ENCODE measurements around the gene PODXL. TPM values are rescaled to one million over a fixed set of nuclear protein-coding genes. Genes with fewer than 3 reads are reported as not detected.
A peak's percentile ranks its signal among the peaks of the same experiment; 100 is the strongest.

The PODXL gene
- total and polyA plus RNA-seq, 11 donors = 30.9 to 230 (median 71.8) TPM

DNA sequence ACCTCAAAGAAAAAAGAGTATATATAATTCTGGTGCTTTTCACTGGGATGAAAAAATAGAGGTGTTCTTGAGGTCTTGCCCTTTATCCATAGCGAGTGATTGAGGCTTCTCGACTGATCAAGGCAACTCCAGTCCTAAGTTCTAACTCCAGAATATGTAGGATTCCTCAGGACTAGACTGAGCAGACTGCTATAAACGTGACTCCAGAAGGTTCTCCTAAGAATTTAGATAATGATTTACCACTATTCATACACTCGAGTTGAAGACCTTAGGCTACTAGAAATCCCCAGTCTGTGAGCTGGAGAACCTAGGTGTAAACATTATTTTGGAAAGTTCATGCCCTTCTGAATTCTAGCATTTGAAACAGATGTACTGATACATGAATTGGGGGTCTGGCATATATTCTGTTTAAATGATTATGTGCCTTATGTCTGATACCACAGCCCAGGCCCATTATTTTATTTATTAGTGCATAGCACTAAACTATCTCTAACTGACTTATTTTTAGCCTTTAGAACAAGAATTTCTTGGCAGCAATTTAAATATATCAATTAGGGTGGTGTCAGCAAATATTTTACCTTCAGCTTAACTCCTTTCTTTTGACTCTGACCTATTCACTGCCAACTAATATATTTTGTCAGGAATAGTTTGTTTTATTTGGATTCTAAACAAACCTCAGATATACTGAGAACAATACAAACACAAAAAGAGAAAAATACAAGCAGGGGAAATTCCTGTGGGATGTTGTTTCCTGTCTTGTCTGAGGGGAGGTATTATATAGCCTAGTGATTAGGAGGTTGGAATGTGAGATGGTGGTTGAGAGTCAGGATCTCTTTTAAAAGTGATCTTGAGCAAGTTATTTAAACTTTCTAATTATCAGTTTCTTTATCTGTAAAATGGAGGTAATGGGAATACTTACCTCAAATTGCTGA lies 75.8 kb downstream of the PODXL start:
- ATAC-seq = peak in 1 of 4 donors; percentile 26
- intact Hi-C loops (cut with DNase I) = no loop called here
- DNase-seq = no peak
- WGBS, 4 donors = 65 to 69% (median 68%) methylated on average over 4 of the region's 4 CpGs
- peaks cover 3 to 20% (median 13%) of the 10 kb centered on the region in 12 donors for H3K4me1 ChIP-seq
- H3K4me3 ChIP-seq = no peak overlapping the region
- H3K9me3 ChIP-seq = no peaks in the 10 kb centered on the region
- H3K27ac ChIP-seq = no peak overlapping the region
- no peak for TF ChIP-seq CTCF (IDR thresholded peaks at IDR 0.05)
- no peak for TF ChIP-seq POLR2A (IDR thresholded peaks at IDR 0.05)
- H3K27me3 ChIP-seq = no peaks in the 10 kb centered on the region
- H3K36me3 ChIP-seq = peaks cover 0 to 40% (median 16%) of the 10 kb centered on the region in 9 donors

DNA sequence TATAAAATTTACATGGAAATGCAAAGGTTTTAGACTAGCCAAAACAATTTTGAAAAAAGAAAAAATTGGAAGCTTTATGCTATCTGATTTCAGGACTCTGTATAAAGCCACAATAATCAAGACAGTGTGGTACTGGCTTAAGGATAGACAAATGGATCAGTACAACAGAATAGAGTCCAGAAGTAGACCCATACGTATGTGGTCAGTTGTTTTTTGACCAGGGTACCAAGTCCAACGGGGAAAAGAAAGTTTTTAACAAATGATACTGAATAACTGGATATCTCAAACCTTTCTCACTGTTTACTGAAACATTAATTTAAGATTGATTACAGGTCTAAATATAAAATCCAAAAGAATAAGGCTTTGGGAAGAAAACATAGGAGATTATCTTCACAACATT lies 79.7 kb downstream of the PODXL start:
- H3K36me3 ChIP-seq = peaks cover 0 to 51% (median 29%) of the 10 kb centered on the region in 9 donors

DNA sequence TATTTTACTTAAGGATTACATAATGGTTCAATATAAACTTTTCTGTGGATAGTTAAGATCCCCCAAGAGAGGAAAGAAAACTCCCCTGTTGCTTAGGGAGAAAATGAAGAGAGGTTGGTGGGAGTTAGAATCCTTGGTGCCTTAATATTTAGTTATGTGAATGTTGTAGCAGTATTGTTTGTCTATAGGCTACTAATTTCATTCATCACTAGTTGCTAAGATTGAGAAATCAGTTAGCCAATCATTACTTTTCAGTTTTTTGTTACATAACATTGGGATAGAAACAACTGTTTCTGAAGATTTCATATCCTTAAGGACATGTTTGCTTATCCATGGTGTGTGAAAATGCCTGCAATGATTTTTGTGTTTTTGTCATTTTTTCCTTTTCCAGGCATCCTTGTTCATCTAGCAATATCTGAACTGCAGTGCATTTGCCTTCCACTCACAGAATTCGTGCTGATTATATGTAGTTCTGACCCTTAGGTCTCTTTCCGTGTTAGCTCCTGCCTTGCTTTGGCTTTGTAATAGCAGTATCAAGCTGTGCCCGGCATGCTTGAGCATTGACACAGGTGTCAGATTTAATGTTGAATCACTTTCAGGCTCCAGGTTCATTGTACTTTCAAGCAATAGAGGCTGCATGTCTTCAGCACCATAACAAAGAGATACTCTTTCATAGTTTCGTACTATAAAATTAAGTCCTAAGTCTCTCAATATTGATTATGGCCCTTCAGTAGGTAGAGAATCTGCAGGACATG lies 85.0 kb downstream of the PODXL start:
- peaks cover 0 to 82% (median 66%) of the 10 kb centered on the region in 9 donors for H3K36me3 ChIP-seq
- 82 to 92% (median 86%) methylated on average over 4 of the region's 4 CpGs for WGBS, 4 donors
- H3K27ac ChIP-seq = peak overlapping the region in 6 of 12 donors; percentile 2 to 58 (median 26)
- ATAC-seq (no peak), DNase-seq (no peak)
- H3K4me1 ChIP-seq = peaks cover 0 to 25% (median 4%) of the 10 kb centered on the region in 12 donors
- H3K9me3 ChIP-seq = peaks cover 0 to 8% (median 0%) of the 10 kb centered on the region in 12 donors
- intact Hi-C loops (cut with DNase I) = no loop called here
- no peaks in the 10 kb centered on the region for H3K27me3 ChIP-seq
- H3K4me3 ChIP-seq = no peak overlapping the region
- no peak for TF ChIP-seq POLR2A (IDR thresholded peaks at IDR 0.05)
- TF ChIP-seq CTCF (IDR thresholded peaks at IDR 0.05) = no peak

More for the DNA sequence above, 79.7 kb downstream of the PODXL start:
- Histone ChIP-seq H3K27me3 (no peaks in the 10 kb centered on the region), H3K4me1 (peaks cover 3 to 22% (median 15%) of the 10 kb centered on the region in 12 donors), H3K4me3 (no peak overlapping the region), H3K27ac (no peak overlapping the region), H3K9me3 (peaks cover 0 to 8% (median 0%) of the 10 kb centered on the region in 12 donors)
- DNase-seq (no peak), ATAC-seq (no peak)
- intact Hi-C loops (cut with DNase I) = no loop called here
- TF ChIP-seq CTCF (IDR thresholded peaks at IDR 0.05) (no peak), POLR2A (IDR thresholded peaks at IDR 0.05) (no peak)
- WGBS, 4 donors = 94 to 96% (median 95%) methylated on average over 2 of the region's 2 CpGs

GRCh38 chr7:131467788-131468187 lies 88.6 kb downstream of the PODXL start:
- Histone ChIP-seq H3K9me3 (no peaks in the 10 kb centered on the region), H3K4me3 (no peak overlapping the region), H3K27ac (peak overlapping the region in 1 of 12 donors; percentile 21), H3K36me3 (peaks cover 0 to 93% (median 81%) of the 10 kb centered on the region in 9 donors), H3K27me3 (no peaks in the 10 kb centered on the region), H3K4me1 (peaks cover 0 to 23% (median 4%) of the 10 kb centered on the region in 12 donors)
- intact Hi-C loops (cut with DNase I) = no loop called here
- TF ChIP-seq CTCF (IDR thresholded peaks at IDR 0.05) = no peak
- no peak for TF ChIP-seq POLR2A (IDR thresholded peaks at IDR 0.05)
- WGBS, 4 donors = 91 to 95% (median 92%) methylated on average over 5 of the region's 5 CpGs
- DNase-seq = no peak
- ATAC-seq = peak in 3 of 4 donors; percentile 32 to 69 (median 65)

Data from heart left ventricle (tissue), 16 donors.